ENCODE data around the gene MAP4K2. TPM values are rescaled to one million over a fixed set of nuclear protein-coding genes. Genes with fewer than 3 reads are reported as not detected.

MAP4K2 gene
- polyA plus RNA-seq, 1 experiment, result 22.4 TPM

DNA sequence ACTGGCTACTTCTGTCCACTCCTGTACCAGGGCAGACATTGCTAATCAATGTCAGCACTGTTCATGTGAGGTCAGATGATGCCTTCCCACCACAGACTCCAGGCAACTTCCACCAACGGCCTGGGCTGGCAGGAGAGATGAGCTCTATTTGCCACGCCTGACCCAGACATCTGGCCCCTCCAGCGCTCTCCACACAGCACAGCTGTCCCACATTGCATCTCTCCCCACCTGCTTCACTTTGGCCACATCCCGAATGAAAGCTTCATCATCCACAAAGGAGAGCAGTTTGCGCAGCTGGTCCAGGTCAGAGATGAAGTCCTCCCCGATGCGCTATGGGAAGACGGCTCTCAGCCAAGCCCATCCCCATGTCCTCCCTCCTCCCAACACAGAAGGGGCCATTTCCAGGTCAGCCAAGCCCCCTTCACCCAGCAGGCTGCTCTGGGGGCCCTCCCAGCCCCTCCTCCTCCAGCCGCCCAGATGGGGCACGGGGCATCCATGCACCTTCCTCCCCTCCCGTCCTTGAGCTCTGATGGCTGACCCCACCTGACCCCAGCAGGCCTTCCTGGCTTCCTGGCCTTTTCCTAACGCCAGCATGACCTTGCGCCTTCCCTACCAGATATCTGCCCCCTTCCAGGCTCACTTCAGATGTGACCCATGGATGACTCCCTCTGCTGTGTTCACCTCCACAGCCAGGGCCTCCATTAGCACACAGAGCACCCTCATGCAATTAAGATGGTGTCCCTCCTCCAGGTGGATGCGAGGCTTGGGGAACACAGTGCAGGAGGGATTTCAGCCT is 50.6 kb downstream of the MAP4K2 start:
- CTCF ChIA-PET, result no interaction called here
- no peak for DNase-seq (ENCODE audit: low read depth)

DNA sequence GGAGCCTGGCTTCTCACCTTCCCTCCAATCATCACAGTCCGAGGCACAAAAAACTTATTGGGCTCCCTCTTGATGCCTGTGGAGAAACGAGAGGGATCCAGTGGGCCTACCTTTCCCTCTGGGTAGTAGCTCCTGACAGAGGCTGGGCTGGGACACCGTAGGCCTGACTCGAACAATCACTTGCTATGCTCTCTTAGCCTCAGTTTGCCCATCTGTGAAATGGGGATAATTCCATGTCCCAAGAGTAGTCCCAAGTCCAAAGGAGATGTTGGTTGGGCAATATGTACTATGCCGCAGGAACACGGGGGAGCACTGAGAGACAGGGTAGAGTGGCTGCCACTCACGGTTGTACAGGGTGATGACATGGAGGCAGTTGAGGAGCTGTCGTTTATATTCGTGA is 51.4 kb downstream of the MAP4K2 start:
- no peaks in the 10 kb centered on the region for H3K36me3 ChIP-seq (ENCODE audit: control insufficient read depth, insufficient read depth, low read length)
- no peak overlapping the region for H3K4me3 ChIP-seq (ENCODE audit: low read depth, low read length)
- no peak for DNase-seq (ENCODE audit: low read depth)
- H3K27me3 ChIP-seq (ENCODE audit: control insufficient read depth, insufficient read depth, low read length), result no peaks in the 10 kb centered on the region
- TF ChIP-seq, protein P1, sequence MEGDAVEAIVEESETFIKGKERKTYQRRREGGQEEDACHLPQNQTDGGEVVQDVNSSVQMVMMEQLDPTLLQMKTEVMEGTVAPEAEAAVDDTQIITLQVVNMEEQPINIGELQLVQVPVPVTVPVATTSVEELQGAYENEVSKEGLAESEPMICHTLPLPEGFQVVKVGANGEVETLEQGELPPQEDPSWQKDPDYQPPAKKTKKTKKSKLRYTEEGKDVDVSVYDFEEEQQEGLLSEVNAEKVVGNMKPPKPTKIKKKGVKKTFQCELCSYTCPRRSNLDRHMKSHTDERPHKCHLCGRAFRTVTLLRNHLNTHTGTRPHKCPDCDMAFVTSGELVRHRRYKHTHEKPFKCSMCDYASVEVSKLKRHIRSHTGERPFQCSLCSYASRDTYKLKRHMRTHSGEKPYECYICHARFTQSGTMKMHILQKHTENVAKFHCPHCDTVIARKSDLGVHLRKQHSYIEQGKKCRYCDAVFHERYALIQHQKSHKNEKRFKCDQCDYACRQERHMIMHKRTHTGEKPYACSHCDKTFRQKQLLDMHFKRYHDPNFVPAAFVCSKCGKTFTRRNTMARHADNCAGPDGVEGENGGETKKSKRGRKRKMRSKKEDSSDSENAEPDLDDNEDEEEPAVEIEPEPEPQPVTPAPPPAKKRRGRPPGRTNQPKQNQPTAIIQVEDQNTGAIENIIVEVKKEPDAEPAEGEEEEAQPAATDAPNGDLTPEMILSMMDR (IDR thresholded peaks at IDR 0.05; ENCODE audit: insufficient read depth, low read depth, low read length), result no peak
- ChIA-PET POLR2A (no interaction called here), CTCF (interaction anchor here (1.8 kb wide), 1 partner anchor 9 kb away, joined by 4 read pairs; no protein-coding TSS in a partner anchor)

More for the DNA sequence above, 50.6 kb downstream of the MAP4K2 start:
- POLR2A ChIA-PET, result no interaction called here
- no peaks in the 10 kb centered on the region for H3K36me3 ChIP-seq (ENCODE audit: control insufficient read depth, insufficient read depth, low read length)
- TF ChIP-seq, protein P1 (IDR thresholded peaks at IDR 0.05; ENCODE audit: insufficient read depth, low read depth, low read length), result no peak
- no peak overlapping the region for H3K4me3 ChIP-seq (ENCODE audit: low read depth, low read length)
- H3K27me3 ChIP-seq (ENCODE audit: control insufficient read depth, insufficient read depth, low read length), result no peaks in the 10 kb centered on the region

DNA sequence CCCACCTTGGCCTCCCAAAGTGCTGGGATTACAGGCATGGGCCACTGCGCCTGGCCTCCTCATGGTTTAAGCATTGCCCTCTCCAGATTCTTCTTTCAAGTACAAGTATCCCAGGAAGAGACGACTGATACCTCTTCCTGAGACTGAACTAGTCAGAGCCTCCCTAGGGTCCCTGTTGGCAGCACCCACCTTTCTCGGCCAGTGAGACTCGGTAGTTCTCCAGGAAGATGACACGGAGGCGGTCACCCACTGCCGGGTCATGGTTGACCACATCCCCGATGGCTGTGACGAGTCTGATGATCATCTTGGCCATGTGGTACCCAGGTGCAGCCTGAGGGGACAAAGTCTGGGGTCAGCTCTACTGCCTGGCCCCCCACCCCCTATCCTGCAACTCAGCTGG is 51.9 kb downstream of the MAP4K2 start:
- DNase-seq (ENCODE audit: low read depth), result no peak
- Histone ChIP-seq H3K4me3 (ENCODE audit: low read depth, low read length) (no peak overlapping the region), H3K36me3 (ENCODE audit: control insufficient read depth, insufficient read depth, low read length) (no peaks in the 10 kb centered on the region), H3K27me3 (ENCODE audit: control insufficient read depth, insufficient read depth, low read length) (no peaks in the 10 kb centered on the region)
- POLR2A ChIA-PET, result no interaction called here
- CTCF ChIA-PET, result interaction anchor here (1.8 kb wide), 1 partner anchor 9 kb away, joined by 4 read pairs; no protein-coding TSS in a partner anchor
- TF ChIP-seq, protein P1 (IDR thresholded peaks at IDR 0.05; ENCODE audit: insufficient read depth, low read depth, low read length), result no peak

DNA sequence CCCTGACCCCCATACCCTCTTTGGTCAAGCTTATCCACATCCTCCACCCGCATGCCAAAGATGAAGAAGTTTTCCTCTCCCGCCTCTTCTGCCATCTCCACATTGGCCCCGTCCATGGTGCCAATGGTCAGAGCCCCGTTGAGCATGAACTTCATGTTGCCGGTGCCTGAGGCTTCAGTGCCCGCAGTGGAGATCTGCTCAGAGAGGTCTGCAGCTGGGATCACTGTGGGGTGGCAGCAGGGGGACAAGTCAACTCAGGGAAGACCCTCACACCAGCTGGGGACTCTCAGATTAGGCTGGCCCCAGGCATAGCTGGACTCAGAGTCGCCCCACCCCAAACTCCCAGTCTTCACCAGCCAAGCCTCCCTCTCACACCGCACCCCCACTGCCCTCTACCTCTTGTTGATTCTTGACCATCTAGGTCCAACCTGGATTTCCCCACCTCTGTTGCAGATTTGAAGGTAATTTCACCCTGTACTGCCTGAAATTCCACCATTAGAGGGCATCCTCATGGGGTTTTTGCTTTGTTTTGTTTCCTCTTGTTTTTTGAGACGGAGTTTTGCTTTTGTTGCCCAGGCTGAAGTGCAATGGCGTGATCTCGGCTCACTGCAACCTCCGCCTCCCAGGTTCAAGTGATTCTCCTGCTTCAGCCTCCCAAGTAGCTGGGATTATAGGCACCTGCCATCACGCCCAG is 52.5 kb downstream of the MAP4K2 start:
- ChIA-PET POLR2A (no interaction called here), CTCF (interaction anchor here (0.7 to 1.8 kb wide), 3 partner anchors 8 to 13 kb away, joined by 3 to 4 read pairs (median 4); no protein-coding TSS in a partner anchor)
- TF ChIP-seq, protein P1 (IDR thresholded peaks at IDR 0.05; ENCODE audit: insufficient read depth, low read depth, low read length), result no peak
- Histone ChIP-seq H3K4me3 (ENCODE audit: low read depth, low read length) (no peak overlapping the region), H3K27me3 (ENCODE audit: control insufficient read depth, insufficient read depth, low read length) (no peaks in the 10 kb centered on the region), H3K36me3 (ENCODE audit: control insufficient read depth, insufficient read depth, low read length) (no peaks in the 10 kb centered on the region)
- DNase-seq (ENCODE audit: low read depth), result no peak

DNA sequence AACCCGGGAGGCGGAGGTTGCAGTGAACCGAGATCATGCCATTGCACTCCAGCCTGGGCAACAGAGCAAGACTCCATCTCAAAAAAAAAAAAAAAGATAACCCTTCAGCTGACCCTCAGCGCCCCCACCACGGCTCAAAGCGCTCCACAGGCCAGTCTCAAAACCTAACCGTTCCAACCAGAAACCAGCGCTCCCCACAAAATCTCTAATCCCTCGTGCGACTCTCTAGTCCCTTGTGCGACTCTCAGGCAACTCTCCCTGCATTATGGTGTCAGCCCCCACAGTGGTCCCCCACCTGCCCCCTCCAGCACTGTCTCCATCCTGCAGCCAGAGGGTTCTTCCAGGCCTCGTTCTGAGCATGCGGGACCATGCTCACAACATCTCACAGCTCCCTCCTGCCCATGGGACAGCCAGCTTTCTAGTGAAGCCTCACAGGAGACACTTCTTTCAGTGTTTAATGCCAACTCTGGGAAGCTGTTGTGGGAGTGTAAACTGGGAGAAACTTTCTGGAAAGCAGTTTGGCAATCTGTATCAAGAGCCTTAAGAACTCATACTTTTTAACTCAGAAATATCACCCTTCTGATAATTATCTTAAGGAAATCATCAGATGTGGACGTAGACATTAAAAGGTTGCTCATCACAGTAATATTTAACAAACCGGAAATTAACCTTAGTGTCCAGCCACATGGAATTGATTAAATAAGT is 54.9 kb downstream of the MAP4K2 start:
- no peak overlapping the region for H3K4me3 ChIP-seq (ENCODE audit: low read depth, low read length)
- CTCF ChIA-PET, result interaction anchor here (0.8 to 1.4 kb wide), 4 partner anchors 24 to 97 kb away, joined by 3 to 6 read pairs (median 4); no protein-coding TSS in a partner anchor
- H3K27me3 ChIP-seq (ENCODE audit: control insufficient read depth, insufficient read depth, low read length), result peaks cover 11% of the 10 kb centered on the region
- peak; percentile 78 for DNase-seq (ENCODE audit: low read depth)
- POLR2A ChIA-PET, result no interaction called here
- TF ChIP-seq, protein P1 (IDR thresholded peaks at IDR 0.05; ENCODE audit: insufficient read depth, low read depth, low read length), result no peak
- H3K36me3 ChIP-seq (ENCODE audit: control insufficient read depth, insufficient read depth, low read length), result no peaks in the 10 kb centered on the region

Measured in BJ (cell line).